ENCODE results near the gene PRKAG2.
A peak's percentile ranks its signal among the peaks of the same experiment; 100 is the strongest.

PRKAG2 gene

GRCh38 chr7:151864561-151864960 lies 12.4 kb downstream of the PRKAG2 start:
- Histone ChIP-seq H3K9me3 (ENCODE audit: control insufficient read depth, insufficient read depth, low read length) (no peaks in the 10 kb centered on the region), H3K4me3 (ENCODE audit: low read length) (no peak overlapping the region), H3K79me2 (ENCODE audit: control insufficient read depth, low read length) (no peaks in the 10 kb centered on the region), H3K9me2 (replicated peaks; ENCODE audit: control insufficient read depth, low read length) (no peaks in the 10 kb centered on the region), H3K36me3 (ENCODE audit: control insufficient read depth, low read length) (no peaks in the 10 kb centered on the region), H3F3A (ENCODE audit: control insufficient read depth, insufficient read depth) (no peaks in the 10 kb centered on the region), H3K27ac (ENCODE audit: low read depth, low read length) (no peak overlapping the region), H3K4me2 (ENCODE audit: low read length) (no peak overlapping the region), H3K27me3 (ENCODE audit: control insufficient read depth, low read length) (no peaks in the 10 kb centered on the region; the same call in 1 of the 2 replicates), H3K4me1 (ENCODE audit: control insufficient read depth, low read length) (no peaks in the 10 kb centered on the region), H4K20me1 (ENCODE audit: control insufficient read depth, insufficient read depth, low read depth, low read length) (no peaks in the 10 kb centered on the region)
- no peak for TF ChIP-seq EZH2phosphoT487 (IDR thresholded peaks at IDR 0.05; ENCODE audit: borderline replicate concordance, low read length)
- TF ChIP-seq, protein P1, sequence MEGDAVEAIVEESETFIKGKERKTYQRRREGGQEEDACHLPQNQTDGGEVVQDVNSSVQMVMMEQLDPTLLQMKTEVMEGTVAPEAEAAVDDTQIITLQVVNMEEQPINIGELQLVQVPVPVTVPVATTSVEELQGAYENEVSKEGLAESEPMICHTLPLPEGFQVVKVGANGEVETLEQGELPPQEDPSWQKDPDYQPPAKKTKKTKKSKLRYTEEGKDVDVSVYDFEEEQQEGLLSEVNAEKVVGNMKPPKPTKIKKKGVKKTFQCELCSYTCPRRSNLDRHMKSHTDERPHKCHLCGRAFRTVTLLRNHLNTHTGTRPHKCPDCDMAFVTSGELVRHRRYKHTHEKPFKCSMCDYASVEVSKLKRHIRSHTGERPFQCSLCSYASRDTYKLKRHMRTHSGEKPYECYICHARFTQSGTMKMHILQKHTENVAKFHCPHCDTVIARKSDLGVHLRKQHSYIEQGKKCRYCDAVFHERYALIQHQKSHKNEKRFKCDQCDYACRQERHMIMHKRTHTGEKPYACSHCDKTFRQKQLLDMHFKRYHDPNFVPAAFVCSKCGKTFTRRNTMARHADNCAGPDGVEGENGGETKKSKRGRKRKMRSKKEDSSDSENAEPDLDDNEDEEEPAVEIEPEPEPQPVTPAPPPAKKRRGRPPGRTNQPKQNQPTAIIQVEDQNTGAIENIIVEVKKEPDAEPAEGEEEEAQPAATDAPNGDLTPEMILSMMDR (IDR thresholded peaks at IDR 0.05; ENCODE audit: low read depth, low read length, poor library complexity, severe bottlenecking): no peak

DNA sequence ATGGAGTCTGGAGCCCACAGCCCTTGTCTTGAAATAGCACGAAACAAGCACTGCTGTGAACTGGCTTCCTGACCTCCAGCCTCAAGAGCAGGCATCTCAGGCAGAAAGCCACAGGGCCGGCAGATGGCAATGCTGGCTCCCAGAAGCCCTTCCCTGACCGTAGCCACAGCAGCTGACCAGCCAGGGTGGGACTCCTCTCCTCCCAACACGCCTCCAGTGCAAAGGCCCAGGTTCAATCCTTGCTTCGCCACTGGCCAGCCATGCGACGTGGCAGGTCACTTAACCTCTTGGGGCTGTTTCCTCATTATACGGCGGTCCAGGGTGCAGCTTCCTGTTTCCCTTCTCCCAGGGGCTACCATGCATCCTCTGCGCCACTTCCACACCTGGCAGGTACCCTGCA lies 12.8 kb downstream of the PRKAG2 start:
- H3K9me3 ChIP-seq (ENCODE audit: control insufficient read depth, insufficient read depth, low read length): no peaks in the 10 kb centered on the region
- H3F3A ChIP-seq (ENCODE audit: control insufficient read depth, insufficient read depth): no peaks in the 10 kb centered on the region
- no peak overlapping the region for H3K4me2 ChIP-seq (ENCODE audit: low read length)
- no peak overlapping the region for H3K4me3 ChIP-seq (ENCODE audit: low read length)
- no peak for TF ChIP-seq EZH2phosphoT487 (IDR thresholded peaks at IDR 0.05; ENCODE audit: borderline replicate concordance, low read length)
- TF ChIP-seq, protein P1 (IDR thresholded peaks at IDR 0.05; ENCODE audit: low read depth, low read length, poor library complexity, severe bottlenecking): no peak
- no peaks in the 10 kb centered on the region for H4K20me1 ChIP-seq (ENCODE audit: control insufficient read depth, insufficient read depth, low read depth, low read length)
- H3K4me1 ChIP-seq (ENCODE audit: control insufficient read depth, low read length): no peaks in the 10 kb centered on the region
- H3K27ac ChIP-seq (ENCODE audit: low read depth, low read length): no peak overlapping the region
- no peaks in the 10 kb centered on the region for H3K79me2 ChIP-seq (ENCODE audit: control insufficient read depth, low read length)
- H3K9me2 ChIP-seq (replicated peaks; ENCODE audit: control insufficient read depth, low read length): no peaks in the 10 kb centered on the region
- H3K36me3 ChIP-seq (ENCODE audit: control insufficient read depth, low read length): no peaks in the 10 kb centered on the region
- no peaks in the 10 kb centered on the region; the same call in 1 of the 2 replicates for H3K27me3 ChIP-seq (ENCODE audit: control insufficient read depth, low read length)

GRCh38 chr7:151863386-151864079 lies 13.4 kb downstream of the PRKAG2 start:
- Histone ChIP-seq H3K27ac (ENCODE audit: low read depth, low read length) (no peak overlapping the region), H3F3A (ENCODE audit: control insufficient read depth, insufficient read depth) (no peaks in the 10 kb centered on the region), H4K20me1 (ENCODE audit: control insufficient read depth, insufficient read depth, low read depth, low read length) (no peaks in the 10 kb centered on the region), H3K9me2 (replicated peaks; ENCODE audit: control insufficient read depth, low read length) (no peaks in the 10 kb centered on the region), H3K4me3 (ENCODE audit: low read length) (no peak overlapping the region), H3K36me3 (ENCODE audit: control insufficient read depth, low read length) (no peaks in the 10 kb centered on the region), H3K4me1 (ENCODE audit: control insufficient read depth, low read length) (no peaks in the 10 kb centered on the region), H3K9me3 (ENCODE audit: control insufficient read depth, insufficient read depth, low read length) (no peaks in the 10 kb centered on the region), H3K27me3 (ENCODE audit: control insufficient read depth, low read length) (no peaks in the 10 kb centered on the region; the same call in 1 of the 2 replicates), H3K79me2 (ENCODE audit: control insufficient read depth, low read length) (no peaks in the 10 kb centered on the region), H3K4me2 (ENCODE audit: low read length) (no peak overlapping the region)
- TF ChIP-seq, protein P1 (IDR thresholded peaks at IDR 0.05; ENCODE audit: low read depth, low read length, poor library complexity, severe bottlenecking): peak; percentile 12
- no peak for TF ChIP-seq EZH2phosphoT487 (IDR thresholded peaks at IDR 0.05; ENCODE audit: borderline replicate concordance, low read length)

Data from DOHH2 (cell line).